Endothelial cell of umbilical vein (primary cell): ENCODE results near the gene EMC9. TPM values are rescaled to one million over a fixed set of nuclear protein-coding genes. Genes with fewer than 3 reads are reported as not detected.

Source experiments
- BruUV-seq: library from RNA; stranded (reverse); fragments of 400-500 nt; replicated peaks from 2 replicates; lab custom pipeline; 2021; lab: Mats Ljungman, UMichigan
- CTCF ChIA-PET: fragments of 300-600, 350-600 bp; sonication (Branson Sonifier 250); formaldehyde crosslinking; loops from one replicate; lab custom pipeline; 2021; ENCODE audit warnings: antibody characterized with exemption, inconsistent platforms; lab: Charles Lee
- POLR2A ChIA-PET: fragments of 300-600, 350-600 bp; sonication (Branson Sonifier 250); formaldehyde crosslinking; loops from one replicate; lab custom pipeline; 2021; ENCODE audit warnings: antibody characterized with exemption, inconsistent platforms; lab: Charles Lee
- DNase-seq: peaks from one replicate; pipeline ENCODE4 v3.0.0-alpha.2; 2011; ENCODE audit warnings: low read depth, low spot score
- FAIRE-seq: peaks from 2 replicates; lab custom pipeline; 2011; peaks lifted over from hg19 to GRCh38; lab: Jason Lieb, UNC
- H2AFZ ChIP-seq: 2 replicates; pipeline ENCODE4 v1.6.0; 2012; ENCODE audit warnings: low read depth, low read length, control low read depth, inconsistent platforms
- H3K27ac ChIP-seq: 2 replicates; pipeline ENCODE4 v1.5.1; 2011; ENCODE audit warnings: low read depth, mild to moderate bottlenecking, control low read depth, low read length, moderate library complexity; ENCODE audit not compliant: insufficient read depth
- H3K27me3 ChIP-seq, 2 experiments: 2 replicates each; pipeline versions ENCODE4 v1.6.0 to v1.6.1; 2011; ENCODE audit warnings: low read length in 2 of 2, mixed read lengths in 1 of 2; ENCODE audit not compliant: control insufficient read depth in 2 of 2, insufficient read depth in 2 of 2
- H3K36me3 ChIP-seq, 2 experiments: 2 replicates in 1 of 2; 3 replicates in 1 of 2; pipeline ENCODE4 v1.5.1; 2011; ENCODE audit warnings: low read length in 2 of 2, mild to moderate bottlenecking in 1 of 2, moderate library complexity in 1 of 2; ENCODE audit not compliant: control insufficient read depth in 2 of 2, insufficient read depth in 2 of 2; ENCODE audit errors: extremely low read depth in 1 of 2
- H3K4me1 ChIP-seq: 3 replicates; pipeline ENCODE4 v1.5.1; 2011; ENCODE audit warnings: mild to moderate bottlenecking, low read length; ENCODE audit not compliant: control insufficient read depth, insufficient read depth; ENCODE audit errors: extremely low read depth
- H3K4me2 ChIP-seq: 2 replicates; pipeline ENCODE4 v1.6.1; 2011; ENCODE audit warnings: low read length, control low read depth, mixed read lengths; ENCODE audit not compliant: insufficient read depth
- H3K4me3 ChIP-seq, 3 experiments: fragments of 200-600 bp in 1 of 3; sonication (generic), shearing (Covaris generic) in 1 of 3; replicated peaks in 1 of 3; 2 replicates each; pipeline ENCODE4 v1.5.1; 2011 to 2016; ENCODE audit warnings: control low read depth in 3 of 3, low read length in 3 of 3, mild to moderate bottlenecking in 2 of 3, inconsistent platforms in 1 of 3, low read depth in 1 of 3, moderate library complexity in 1 of 3; ENCODE audit not compliant: insufficient read depth in 1 of 3
- H3K79me2 ChIP-seq: 2 replicates; pipeline ENCODE4 v1.6.0; 2012; ENCODE audit warnings: low read length, inconsistent platforms; ENCODE audit not compliant: control insufficient read depth, insufficient read depth
- H3K9ac ChIP-seq: replicated peaks from 2 replicates; pipeline ENCODE3; 2011; ENCODE audit warnings: low read length, control low read depth; ENCODE audit not compliant: insufficient read depth; ENCODE audit errors: extremely low read depth
- H3K9me1 ChIP-seq: replicated peaks from 3 replicates; pipeline ENCODE4 v1.6.0; 2011; ENCODE audit warnings: mild to moderate bottlenecking, low read length; ENCODE audit not compliant: control insufficient read depth, insufficient read depth; ENCODE audit errors: extremely low read depth
- H3K9me3 ChIP-seq: replicated peaks from 2 replicates; pipeline ENCODE4 v1.5.1; 2012; ENCODE audit warnings: low read length, inconsistent platforms; ENCODE audit not compliant: control insufficient read depth, insufficient read depth
- H4K20me1 ChIP-seq: replicated peaks from 2 replicates; pipeline ENCODE3; 2011; ENCODE audit warnings: mild to moderate bottlenecking, low read length; ENCODE audit not compliant: control insufficient read depth, insufficient read depth; ENCODE audit errors: extremely low read depth
- CTCF ChIP-seq, 2 donors: IDR thresholded peaks; 1 replicate in 1 of 2; 2 replicates in 1 of 2; pipeline ENCODE4 v1.5.1; 2011; ENCODE audit warnings: low read length in 2 of 2, mild to moderate bottlenecking in 2 of 2, moderate library complexity in 2 of 2, control low read depth in 1 of 2, inconsistent platforms in 1 of 2, low read depth in 1 of 2; ENCODE audit not compliant: insufficient read depth in 1 of 2; ENCODE audit errors: extremely low read depth in 1 of 2
- EZH2 ChIP-seq: IDR thresholded peaks from 2 replicates; pipeline ENCODE4 v1.6.1; 2012; ENCODE audit warnings: borderline replicate concordance, low read depth, mild to moderate bottlenecking, moderate library complexity, low read length, inconsistent platforms; ENCODE audit not compliant: severe bottlenecking
- FOS ChIP-seq: IDR thresholded peaks from 2 replicates; pipeline ENCODE4 v1.6.1; 2011; ENCODE audit warnings: mild to moderate bottlenecking, low read length, moderate library complexity, borderline replicate concordance; ENCODE audit not compliant: insufficient read depth
- GATA2 ChIP-seq: IDR thresholded peaks from 2 replicates; pipeline ENCODE4 v1.7.0; 2011; ENCODE audit warnings: low read depth, mild to moderate bottlenecking, moderate library complexity, mixed read lengths, low read length; ENCODE audit not compliant: insufficient read length, insufficient read depth
- JUN ChIP-seq: IDR thresholded peaks from 2 replicates; pipeline ENCODE4 v1.6.1; 2011; ENCODE audit warnings: borderline replicate concordance, low read depth; ENCODE audit not compliant: insufficient read length, insufficient read depth
- MAX ChIP-seq: IDR thresholded peaks from 2 replicates; pipeline ENCODE4 v1.6.1; 2011; ENCODE audit not compliant: insufficient read depth, insufficient read length
- MYC ChIP-seq: IDR thresholded peaks from one replicate; pipeline ENCODE4 v1.6.1; 2011; ENCODE audit warnings: mild to moderate bottlenecking, low read depth, low read length
- POLR2A ChIP-seq: IDR thresholded peaks from 2 replicates; pipeline ENCODE4 v1.6.1; 2012; ENCODE audit warnings: low read depth, mild to moderate bottlenecking, control low read depth, low read length
- POLR2AphosphoS5 ChIP-seq: IDR thresholded peaks from 2 replicates; pipeline ENCODE4 v1.6.1; 2012; ENCODE audit warnings: low read depth, mild to moderate bottlenecking, control low read depth, low read length, moderate library complexity; ENCODE audit not compliant: insufficient read depth
- dilution Hi-C: fragments of 300-500 bp; cut with MboI; formaldehyde crosslinking; loops from one replicate; pipeline ENCODE4 v1.15.0; 2019; ENCODE audit warnings: low sequenced_read_pairs; ENCODE audit not compliant: extremely low pct_ligation_motif_present
- intact Hi-C: fragments of 100-400 bp; cut with micrococcal nuclease; formaldehyde crosslinking; loops from one replicate; pipeline ENCODE4 v1.10.0; 2022
- polyA plus RNA-seq, 4 experiments: library from polyadenylated mRNA; depleted of rRNA in 3 of 4; stranded (reverse) in 3 of 4; unstranded in 1 of 4; fragments of >200 nt; gene quantifications; 2 replicates each; pipeline versions ENCODE4 v1.2.1 to v1.2.3, GENCODE V29; 2011 to 2012; ENCODE audit warnings: missing spikeins in 1 of 4
- total RNA-seq: library from RNA; stranded (reverse); gene quantifications from 2 replicates; pipeline ENCODE4 v1.2.3, GENCODE V29; 2021

Gene EMC9
- total and polyA plus RNA-seq, 2 donors (not counting 3 experiments of a cell fraction or from before 2014, with no cell fraction given) = 21.8 to 31.8 TPM

- intact Hi-C loops (no loop called here), dilution Hi-C loops (no loop called here)
- POLR2A ChIA-PET = interaction anchor here (1.6 kb wide), 1 partner anchor 24 kb away, joined by 4 read pairs; the partner anchor contains the start of gene EMC9
- peaks cover 13% of the 10 kb centered on the region for H3K4me1 ChIP-seq
- H3K27me3 ChIP-seq = no peaks in the 10 kb centered on the region
- H3K4me3 ChIP-seq = no peak overlapping the region
- no peak overlapping the region for H2AFZ ChIP-seq
- DNase-seq (no peak), FAIRE-seq (no peak)
- no peak overlapping the region for H3K9ac ChIP-seq
- no peaks in the 10 kb centered on the region for H3K9me1 ChIP-seq
- H3K36me3 ChIP-seq = peaks cover 8 to 25% of the 10 kb centered on the region in 2 experiments
- H4K20me1 ChIP-seq = no peaks in the 10 kb centered on the region
- no TSS peak for BruUV-seq
- no peaks in the 10 kb centered on the region for H3K9me3 ChIP-seq
- CTCF ChIA-PET = interaction anchor here (1.0 to 3.3 kb wide), 4 partner anchors 9 to 59 kb away, joined by 4 to 10 read pairs (median 7); partner anchors contain the start of genes IRF9 and PSME1
- H3K79me2 ChIP-seq = no peaks in the 10 kb centered on the region
- no peak for TF ChIP-seq POLR2AphosphoS5
- TF ChIP-seq JUN = no peak
- TF ChIP-seq MYC = no peak
- TF ChIP-seq GATA2 = no peak
- TF ChIP-seq MAX = no peak
- no peak for TF ChIP-seq POLR2A
- no peak for TF ChIP-seq FOS
- TF ChIP-seq EZH2 = no peak
- no peak for TF ChIP-seq CTCF (IDR thresholded peaks at IDR 0.05; ENCODE audit: extremely low read depth in 1 of 2, insufficient read depth in 1 of 2, low read depth in 1 of 2, low read length in 2 of 2)
- H3K4me2 ChIP-seq = no peak overlapping the region
- H3K27ac ChIP-seq = no peak overlapping the region
These were observed 24.2 kb downstream of the EMC9 start for GRCh38 chr14:24117179-24117578.
